ENCODE data around the gene GJE1.

DNA sequence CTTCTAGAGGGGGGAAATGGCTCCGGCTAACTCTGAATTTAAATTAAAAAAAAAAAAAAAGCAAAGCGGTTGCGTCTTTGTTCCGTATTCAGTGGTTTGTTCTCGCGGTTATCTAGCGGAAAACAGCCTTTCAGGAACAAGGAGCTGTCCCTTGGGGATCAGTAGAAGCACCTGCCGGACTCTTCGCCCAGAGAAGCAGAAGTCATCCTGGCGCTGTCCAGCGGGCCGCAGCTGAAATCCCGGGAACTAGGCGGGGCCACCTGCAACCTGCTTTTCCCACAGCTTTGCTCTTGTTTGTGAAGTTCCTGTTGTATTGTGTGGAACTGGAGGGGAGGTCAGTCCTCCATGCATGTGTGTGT, 43.9 kb upstream of the GJE1 start:
- TF ChIP-seq, protein P1, sequence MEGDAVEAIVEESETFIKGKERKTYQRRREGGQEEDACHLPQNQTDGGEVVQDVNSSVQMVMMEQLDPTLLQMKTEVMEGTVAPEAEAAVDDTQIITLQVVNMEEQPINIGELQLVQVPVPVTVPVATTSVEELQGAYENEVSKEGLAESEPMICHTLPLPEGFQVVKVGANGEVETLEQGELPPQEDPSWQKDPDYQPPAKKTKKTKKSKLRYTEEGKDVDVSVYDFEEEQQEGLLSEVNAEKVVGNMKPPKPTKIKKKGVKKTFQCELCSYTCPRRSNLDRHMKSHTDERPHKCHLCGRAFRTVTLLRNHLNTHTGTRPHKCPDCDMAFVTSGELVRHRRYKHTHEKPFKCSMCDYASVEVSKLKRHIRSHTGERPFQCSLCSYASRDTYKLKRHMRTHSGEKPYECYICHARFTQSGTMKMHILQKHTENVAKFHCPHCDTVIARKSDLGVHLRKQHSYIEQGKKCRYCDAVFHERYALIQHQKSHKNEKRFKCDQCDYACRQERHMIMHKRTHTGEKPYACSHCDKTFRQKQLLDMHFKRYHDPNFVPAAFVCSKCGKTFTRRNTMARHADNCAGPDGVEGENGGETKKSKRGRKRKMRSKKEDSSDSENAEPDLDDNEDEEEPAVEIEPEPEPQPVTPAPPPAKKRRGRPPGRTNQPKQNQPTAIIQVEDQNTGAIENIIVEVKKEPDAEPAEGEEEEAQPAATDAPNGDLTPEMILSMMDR (conservative IDR thresholded peaks at IDR 0.05) = no peak
- TF ChIP-seq EZH2 (IDR thresholded peaks at IDR 0.05; ENCODE audit: low read depth) = no peak
